ENCODE data around the gene RILPL1.

- no peak for TF ChIP-seq YY1 (IDR thresholded peaks at IDR 0.05; ENCODE audit: insufficient read depth, insufficient read length)
- no peak for TF ChIP-seq SUZ12 (IDR thresholded peaks at IDR 0.05; ENCODE audit: extremely low read depth, insufficient read depth, insufficient read length)
Observed at GRCh38 chr12:123478069-123478468, 55.5 kb downstream of the RILPL1 start.
